GM21619 (cell line): ENCODE measurements around the gene SUPT6H.

Source experiments
- ATAC-seq: cut with Tn5 transposase; IDR thresholded peaks from one replicate; pipeline ENCODE4 v1.9.1; 2021; ENCODE audit not compliant: unreplicated experiment

Gene SUPT6H

DNA sequence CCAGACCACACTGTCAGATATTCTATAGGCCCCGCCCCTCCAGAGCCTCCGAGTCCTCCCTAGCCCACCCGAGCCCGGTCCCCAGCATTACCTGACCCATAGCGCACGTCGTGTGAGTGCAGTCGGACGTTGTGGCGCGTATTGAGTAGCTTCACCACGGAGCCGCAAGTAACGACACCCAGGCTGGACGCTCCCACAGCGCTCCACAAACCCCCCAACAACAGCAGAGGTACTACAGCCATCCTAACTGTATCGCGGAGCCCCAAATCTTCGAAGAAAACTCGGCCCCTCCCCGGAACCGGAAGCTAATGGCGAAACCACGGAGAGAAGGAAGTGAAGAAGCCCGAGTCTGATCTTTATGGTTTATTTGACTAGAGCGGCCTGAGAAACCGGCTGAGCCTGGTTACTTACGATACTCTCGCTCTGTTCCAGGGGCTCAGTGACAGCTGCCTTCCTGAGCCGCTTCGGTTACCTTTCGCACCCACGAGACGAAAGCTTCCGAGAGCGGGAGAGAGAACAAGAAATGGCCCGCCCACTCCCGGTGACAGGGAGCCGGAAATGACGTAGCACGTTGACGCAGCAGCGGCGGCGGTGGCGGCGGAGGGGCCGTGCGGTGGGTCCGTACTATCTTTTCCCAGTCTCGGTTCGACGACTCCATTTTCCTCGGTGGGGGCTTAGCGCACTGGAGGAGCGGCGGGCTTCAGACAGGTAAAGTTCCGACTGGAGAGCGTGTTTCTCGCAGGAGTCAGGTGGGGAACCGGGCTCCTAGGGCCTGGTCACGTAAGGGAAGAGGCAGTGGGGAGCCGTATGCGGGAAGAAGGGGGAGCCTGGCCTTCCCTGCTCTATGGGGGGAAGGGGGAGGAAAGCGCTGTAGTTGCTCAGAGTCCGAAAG, at the start of gene SUPT6H, which contains the start of gene SDF2:
SUPT6H (plus strand) TSS at position 571 of the 892 bp plus-strand sequence. CDS start 11,197 bp downstream, outside the sequence.
SDF2 (minus strand) TSS at position 272 of the 892 bp plus-strand sequence; CDS start at position 242, 30 bp downstream.
- peak; percentile 77 for ATAC-seq

DNA sequence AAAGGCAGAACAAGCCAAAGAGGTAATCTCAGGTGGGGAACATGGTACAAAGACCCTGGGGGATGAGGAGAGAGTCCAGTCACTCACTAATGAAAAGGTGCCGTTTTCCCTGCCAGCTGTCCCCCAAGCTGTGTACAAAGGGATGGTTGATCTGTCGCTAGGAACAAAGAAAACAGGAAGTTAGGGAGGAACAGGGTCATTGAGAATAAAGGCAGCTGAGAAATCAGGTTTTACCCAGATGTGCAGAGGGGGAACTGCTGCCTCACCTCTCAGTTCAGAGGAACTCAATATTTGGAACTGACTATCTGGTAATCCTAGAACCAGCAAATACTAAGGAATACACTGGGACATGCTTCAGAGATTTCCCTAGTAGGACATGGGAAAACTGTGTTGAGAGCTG, 49.5 kb upstream of the SUPT6H start:
- no peak for ATAC-seq

DNA sequence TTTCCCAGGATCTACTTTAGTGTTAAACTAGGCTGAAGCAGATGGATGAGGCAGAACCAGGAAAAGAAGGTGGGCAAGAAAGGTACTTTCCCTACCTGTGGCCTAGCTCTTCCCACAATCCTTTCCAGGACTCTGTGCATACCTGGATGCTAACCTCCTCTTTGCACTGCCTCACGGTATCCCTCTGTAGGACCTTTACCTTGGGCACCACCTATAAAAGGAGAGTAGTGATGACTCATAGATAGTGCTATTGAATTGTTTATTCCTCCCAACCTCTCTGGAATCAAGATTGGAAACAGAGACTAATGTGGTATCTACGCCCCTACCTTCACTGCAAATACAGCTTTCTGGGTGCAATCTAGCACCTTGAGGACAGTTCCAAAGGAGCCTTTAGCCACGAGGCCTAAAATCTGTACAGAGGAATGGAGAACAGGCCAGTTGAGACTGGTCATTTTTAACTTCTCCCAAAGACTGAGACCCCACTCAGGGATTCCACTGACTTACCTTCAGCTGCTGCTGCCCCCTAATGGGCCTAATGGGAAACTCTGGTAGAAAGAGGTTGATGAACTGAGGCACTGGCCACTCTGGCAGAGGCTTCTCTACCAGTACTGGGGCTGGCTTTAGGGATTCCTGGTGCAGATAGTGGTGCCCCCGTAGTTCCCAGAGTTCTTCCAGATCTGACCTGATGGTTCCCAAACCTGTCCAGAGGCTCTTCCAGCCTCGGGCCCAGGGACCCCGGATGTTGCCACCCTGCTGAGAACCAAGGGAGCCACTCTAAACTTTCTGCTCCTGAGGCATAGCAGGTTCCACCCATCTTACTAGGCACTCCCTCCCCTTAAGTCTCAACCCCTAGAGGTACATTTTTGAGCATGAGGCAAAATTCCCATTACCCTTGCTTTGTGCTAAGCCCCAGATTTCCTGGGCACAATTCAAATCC, 48.8 kb upstream of the SUPT6H start:
- no peak for ATAC-seq

DNA sequence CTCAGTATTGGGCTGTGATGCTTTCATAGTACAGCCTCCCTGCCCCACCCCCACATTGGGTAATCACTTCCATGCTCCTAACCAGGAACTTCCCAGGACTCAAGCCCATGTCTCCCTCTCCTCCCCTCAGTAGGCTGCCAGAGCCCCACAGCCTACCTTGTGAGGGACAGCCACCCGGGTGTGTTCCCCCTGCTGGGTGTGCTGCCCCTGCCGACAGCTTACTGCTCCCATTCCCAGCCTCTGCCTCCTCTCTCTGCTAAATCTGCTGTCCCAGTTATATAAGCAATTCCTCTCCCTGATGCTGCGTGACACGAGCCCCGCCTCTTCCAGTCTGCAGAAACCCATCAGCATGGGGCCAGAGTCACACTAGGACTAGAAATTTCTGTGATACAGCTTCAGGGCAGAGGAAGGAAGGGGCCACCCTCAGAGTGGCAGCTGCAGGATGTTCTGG, 48.0 kb upstream of the SUPT6H start, which contains the start of gene RSKR:
RSKR (minus strand) TSS at position 255 of the 451 bp plus-strand sequence; CDS start at position 231, 24 bp downstream.
- ATAC-seq, result no peak

DNA sequence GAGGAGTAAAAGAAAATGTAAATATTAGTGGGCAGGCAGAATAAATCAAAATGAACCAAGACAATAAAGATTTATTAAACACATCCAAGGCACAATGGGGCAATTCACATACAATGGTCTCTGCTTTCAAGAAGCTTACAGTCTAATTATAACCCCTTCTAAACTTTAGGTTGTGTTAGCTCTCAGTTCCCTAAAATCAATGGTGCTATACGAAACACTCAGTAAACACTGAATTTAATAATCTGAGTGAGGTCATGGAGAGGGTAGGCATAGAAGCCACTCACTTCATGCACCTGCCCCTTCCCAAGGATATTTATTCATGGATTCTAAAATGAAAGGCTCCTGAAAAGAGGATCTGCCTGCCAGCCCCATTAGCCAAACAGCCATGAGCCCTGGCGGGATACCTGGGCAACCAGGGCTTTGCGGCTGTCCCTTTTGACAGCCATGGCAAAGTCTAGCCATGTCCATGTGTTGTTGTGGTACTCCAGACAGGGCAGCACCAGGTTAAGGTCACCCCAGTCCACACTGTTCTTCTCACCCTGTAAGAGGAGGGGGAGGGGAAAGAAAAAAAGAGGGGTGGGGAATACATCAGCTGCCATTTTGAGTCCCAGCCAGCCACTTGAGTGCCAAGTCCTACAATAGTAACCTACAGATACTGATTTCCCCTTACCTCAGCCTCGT, 46.6 kb upstream of the SUPT6H start:
- no peak for ATAC-seq

DNA sequence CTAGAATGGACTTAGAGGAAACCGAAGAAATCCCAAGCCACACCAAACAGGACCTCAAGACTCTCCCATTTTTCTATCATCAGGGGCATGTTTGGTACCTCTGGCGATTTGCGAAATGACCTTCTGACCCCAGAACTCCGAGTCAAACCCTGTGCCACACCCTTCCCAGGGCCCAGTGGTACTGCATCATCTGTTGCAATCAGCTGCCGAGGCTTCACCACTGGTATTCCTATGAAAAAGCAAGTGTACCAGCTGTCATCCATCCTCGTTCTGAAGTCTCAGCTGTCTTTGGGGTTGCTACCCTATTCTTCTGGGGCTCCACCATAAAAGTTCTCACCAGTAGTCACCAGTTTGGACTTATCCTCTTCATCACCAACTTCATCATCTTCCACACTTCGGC, 45.7 kb upstream of the SUPT6H start:
- ATAC-seq, result no peak

DNA sequence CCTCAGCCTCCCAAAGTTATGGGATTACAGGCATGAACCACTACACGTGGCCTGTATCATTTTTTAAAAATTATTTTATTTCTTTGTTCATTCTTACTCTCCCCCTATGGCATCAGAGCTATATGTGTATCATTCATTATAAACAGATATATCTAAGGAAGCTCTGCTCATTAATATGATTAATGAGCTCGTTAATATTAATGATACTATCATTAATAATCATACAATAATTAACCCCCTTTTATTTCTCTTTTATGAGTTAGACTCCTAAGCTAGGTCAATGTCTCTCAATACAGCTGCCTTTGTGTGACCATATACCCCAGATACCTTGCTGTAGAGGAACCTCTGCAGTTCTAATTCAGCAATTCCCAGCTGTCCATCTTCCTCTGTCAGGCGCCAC, 43.5 kb upstream of the SUPT6H start:
- ATAC-seq, result no peak

DNA sequence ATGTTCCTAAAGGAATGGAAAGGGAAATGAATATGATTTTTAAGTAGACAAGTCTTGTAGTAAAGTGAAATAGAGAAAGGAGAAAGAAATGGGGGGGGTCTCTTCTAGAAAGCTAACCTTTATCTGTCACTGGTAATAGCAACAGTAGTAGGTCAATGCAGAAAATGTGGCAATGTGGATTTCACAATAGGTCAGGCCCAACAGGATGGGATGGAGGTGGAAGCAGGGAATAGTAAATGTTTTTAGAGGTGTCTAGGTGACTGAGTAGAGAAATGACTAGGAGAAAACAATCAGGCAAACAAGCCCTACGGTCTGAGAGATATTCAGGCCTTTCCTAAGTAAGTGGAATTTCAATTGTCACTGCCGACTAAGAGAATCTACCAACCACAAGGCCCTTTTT, 42.0 kb upstream of the SUPT6H start:
- no peak for ATAC-seq

DNA sequence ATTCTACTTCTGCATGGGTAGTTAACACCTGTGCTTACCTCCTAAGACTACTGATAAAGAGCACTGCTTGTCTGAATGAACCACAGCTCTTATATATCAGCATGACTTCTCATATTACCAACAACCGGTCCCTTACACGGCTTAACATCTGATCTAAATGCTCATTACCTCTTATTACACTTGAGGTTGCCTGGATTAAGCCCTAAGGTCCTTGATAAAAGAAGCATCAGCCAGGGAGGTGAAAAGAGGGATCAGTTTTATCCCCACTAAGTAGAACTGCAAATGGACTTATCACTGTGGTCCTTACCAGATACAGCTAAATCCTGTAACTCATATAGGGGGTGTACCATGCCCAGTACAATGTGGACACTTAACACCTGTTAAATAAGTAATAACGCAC, 39.8 kb upstream of the SUPT6H start:
- no peak for ATAC-seq

DNA sequence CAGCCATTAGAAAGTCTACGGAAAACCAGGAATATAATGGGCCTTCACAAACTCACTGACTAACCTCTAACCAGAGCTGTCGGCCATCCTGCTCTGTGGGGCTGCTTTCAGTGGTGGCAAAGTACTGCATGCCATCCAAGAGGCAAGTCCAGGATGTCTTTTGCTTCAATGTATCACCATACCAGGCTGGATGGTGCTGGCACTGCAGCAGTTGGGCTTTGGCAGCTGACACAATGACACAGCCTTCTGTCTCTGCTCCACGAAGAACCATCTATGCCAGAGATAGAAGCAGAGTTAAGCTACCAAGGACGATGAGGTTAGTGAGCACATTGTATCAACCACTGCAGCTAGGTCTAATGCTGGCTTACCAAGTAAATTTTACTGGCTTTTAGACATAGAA, 38.3 kb upstream of the SUPT6H start:
- ATAC-seq, result no peak

DNA sequence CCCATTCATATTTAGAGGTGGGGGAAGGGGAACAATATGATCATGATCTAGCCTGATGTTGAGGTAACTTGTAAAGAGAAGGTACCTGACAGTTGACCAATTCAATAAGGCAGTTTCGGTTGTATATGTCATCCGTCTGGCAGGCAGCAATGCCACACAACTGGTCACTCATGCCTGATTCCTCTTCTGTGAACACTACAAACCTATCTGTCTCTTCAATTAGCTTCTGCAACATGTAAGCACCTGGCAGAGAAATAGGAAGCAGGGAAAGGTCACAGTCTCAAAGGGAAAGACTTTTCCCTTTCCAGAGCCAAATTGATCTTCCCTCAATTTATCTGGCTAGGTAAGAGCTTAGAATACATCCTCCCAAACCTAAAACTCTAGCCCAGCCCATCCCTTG, 37.9 kb upstream of the SUPT6H start:
- no peak for ATAC-seq

DNA sequence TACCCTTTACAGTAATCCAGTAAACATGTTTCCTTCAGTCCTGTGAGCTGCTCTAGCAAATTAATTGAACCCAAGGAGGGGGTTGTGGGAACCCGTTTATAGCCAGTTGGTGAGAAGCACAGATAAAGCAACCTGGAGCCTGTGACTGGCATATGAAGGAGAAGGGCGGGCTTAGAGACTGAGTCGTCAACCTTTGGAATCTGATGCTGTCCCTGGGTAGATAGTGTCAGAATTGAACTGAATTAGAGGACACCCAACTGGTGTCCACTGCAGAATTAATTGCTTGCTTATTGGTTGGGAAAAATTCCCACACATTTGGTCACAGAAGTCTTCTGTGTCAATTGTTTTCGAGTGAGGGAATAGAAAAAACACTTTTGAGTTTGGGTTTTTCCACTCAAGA, 35.2 kb upstream of the SUPT6H start:
- ATAC-seq, result no peak

DNA sequence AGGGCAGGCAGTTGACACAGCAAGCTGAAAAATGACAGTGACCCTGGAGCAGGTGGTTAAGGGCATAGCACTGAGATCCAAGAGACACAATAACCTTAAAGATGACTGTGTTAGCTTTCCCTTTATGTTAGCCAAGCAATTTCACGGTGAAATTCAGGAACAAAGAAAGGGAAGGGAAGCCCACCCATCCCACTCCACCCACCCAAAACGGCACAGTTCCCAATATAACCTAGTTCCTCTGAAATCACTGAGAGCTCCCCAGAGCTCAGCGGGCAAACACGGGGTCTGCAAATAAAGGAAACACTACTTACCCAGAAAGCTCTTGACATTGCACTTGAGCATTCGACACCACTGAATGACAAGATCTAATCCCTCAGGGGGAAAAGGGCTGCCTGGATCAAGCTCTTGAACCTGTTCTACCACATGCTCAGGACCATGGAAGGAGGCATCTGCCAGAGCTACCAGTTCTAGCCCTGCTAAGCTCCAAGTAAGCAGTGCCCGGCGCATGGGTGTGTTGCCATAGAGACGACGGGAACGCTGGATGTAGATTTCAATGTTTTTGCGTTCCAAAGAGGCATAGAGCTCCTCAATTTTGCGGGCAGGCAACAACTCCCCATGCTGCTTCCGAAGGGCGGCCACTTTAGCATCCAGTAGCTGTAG, 27.7 kb upstream of the SUPT6H start:
- no peak for ATAC-seq

DNA sequence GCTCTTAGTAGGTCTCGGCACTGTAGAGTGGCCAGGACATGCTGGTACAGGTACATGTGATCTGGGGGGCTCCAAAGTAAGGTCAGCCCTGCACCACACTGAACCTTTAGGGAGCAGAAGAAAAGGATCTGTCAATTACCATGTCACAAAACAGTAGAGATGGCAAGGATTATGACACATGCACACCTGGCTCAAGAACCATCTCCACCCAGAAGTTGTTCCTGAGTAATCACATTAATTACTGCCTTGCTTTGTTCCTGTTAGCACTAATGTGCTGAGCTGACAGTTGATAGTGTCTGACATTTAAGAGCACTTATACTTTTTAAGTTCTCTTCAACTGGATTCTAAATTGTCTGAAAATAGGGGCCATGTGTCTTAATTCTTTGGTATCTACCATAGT, 26.5 kb upstream of the SUPT6H start:
- no peak for ATAC-seq

DNA sequence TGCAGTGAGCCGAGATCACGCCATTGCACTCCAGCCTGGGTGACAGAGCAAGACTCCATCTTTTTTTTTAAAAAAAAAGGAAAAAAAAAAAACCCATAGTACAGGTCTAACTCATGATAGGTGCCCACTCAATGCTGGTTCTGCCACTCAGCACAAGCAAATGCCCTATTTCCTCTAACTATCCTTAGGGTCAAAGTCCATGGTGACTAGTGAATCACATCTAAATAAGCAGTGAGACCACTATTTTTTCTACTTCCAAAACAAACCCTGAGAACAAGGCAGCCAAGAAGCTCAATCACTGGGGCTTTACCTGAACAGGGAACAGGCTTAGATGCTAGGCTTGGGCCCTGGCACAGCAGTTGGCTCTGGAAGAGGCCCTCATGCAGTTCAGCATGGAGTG, 20.4 kb upstream of the SUPT6H start:
- no peak for ATAC-seq

DNA sequence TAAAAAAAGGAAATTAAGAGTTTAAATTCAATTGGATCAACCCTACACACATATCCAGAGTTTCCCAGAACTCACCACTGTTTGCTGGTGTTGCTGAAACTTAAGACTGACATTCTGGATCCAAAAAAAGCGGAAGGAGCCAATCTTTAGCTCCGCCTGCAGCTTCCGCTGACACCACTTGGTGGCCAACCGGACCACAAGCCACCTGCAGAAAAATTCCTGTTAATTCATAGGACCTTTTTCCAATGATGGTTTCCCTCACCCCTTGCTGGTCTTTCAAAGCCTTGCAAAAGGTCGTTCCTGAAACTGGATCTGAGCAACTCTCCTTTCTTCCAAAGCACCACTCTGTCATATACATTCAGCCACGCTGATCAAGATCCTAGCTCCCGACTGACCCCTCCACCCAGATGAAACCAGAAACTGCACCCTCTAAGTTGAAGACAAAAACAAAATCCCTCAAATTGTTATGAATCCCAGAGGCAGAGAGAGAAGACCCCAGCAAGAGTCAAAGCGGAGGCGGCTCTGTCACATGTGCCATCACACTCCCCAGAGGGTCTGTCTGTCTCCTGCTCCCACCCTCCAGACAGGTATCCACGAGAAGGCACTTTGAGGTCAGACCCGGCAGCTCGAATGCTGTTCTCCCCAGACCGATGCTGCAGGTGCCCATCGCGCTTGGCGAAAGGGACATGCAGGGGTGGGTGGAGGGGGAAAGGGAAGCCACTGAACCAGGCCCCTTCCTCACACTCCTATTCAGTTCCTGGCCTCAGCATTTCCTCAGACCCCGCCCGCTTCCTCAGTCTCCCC, 17.8 kb upstream of the SUPT6H start:
- peak; percentile 3 for ATAC-seq

DNA sequence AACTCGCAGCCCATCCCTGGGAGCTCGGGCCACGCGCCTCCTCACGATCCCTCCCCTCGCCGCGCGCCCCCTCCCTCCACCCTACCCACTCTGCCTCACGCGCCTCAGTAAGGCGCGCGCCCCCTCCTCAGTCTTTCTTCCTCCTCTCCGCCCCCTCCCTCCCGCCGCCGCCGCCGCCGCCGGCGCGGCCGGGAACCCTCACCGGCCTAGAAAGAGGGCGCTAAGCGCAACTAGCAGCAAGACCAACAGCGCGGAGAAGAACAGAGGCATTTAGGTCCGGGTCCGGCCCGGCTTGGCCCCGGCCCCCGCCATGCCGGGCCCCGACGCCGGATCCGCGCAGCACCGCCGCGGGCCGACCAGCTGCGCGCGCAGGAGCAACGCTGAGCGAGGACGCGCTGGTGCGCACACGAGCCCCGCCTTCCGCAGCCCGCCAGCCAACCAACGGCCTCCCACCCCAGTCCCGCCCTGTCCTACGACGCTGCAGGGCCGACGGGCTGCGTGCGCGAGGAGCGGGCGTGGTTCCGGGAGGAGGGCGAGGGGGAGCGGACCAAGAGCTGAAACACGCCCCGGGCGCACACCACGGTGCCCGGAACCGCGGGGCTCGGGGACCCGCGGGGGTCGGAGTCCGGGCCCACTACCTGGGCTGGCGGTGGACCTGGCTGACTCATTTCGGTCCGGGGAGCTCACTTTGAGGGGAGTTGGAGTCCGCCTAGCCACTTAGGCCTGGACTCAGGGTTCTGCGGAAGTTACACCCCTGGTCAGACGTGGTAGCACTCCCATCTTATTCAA, 17.0 kb upstream of the SUPT6H start, which contains the start of gene BLTP2:
BLTP2 (minus strand) TSS at position 372 of the 789 bp plus-strand sequence; CDS start at position 270, 102 bp downstream.
- ATAC-seq, result peak; percentile 81

DNA sequence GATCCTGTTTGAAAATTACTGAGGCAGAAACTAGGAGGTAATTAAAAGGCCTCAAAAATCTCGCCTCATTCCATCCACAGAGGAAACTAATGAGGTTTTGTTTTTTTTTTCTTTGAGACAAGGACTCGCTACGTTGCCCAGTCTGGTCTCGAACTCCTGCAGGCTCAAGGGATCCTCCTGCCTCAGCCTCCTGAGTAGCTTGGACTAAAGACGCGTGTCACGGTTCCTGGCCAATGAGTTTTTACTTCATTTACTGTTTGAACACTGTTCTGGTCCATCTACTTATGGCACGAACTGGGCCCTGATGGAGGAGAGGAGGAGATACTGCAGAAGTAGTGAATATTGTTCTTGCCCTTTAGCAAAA, 16.4 kb upstream of the SUPT6H start:
- no peak for ATAC-seq
